GM12878 (cell line): ENCODE results near the gene MEIOB. TPM values are rescaled to one million over a fixed set of nuclear protein-coding genes. Genes with fewer than 3 reads are reported as not detected.

Source experiments
- ATAC-seq: fragments of 200-7000 bp; cut with Tn5 transposase; 3 replicates; pipeline ENCODE4 v1.9.1; 2020; ENCODE audit warnings: mild to moderate bottlenecking, moderate library complexity
- BruUV-seq: library from RNA; stranded (reverse); fragments of 400-500 nt; replicated peaks from 2 replicates; lab custom pipeline; 2021; lab: Mats Ljungman, UMichigan
- CTCF ChIA-PET: fragments of 300-600 bp; sonication (Branson Sonifier 250); formaldehyde crosslinking; extraction: SDS; loops from one replicate; lab custom pipeline; 2021; ENCODE audit warnings: inconsistent platforms; lab: Yijun Ruan, JAX
- POLR2A ChIA-PET: fragments of 350-600 bp; formaldehyde crosslinking; extraction: SDS; loops from one replicate; lab custom pipeline; 2021; ENCODE audit warnings: inconsistent platforms; lab: Charles Lee
- RAD21 ChIA-PET: fragments of 300-600 bp; sonication (Branson Sonifier 250); formaldehyde crosslinking; loops from one replicate; lab custom pipeline; 2023; ENCODE audit warnings: antibody characterized with exemption; ENCODE audit not compliant: unreplicated experiment; lab: Charles Lee
- SMC1A ChIA-PET: fragments of 300-600 bp; sonication (Branson Sonifier 250); formaldehyde crosslinking; loops from one replicate; lab custom pipeline; 2023; ENCODE audit not compliant: unreplicated experiment, uncharacterized antibody; lab: Charles Lee
- DNase-seq: peaks from one replicate; pipeline ENCODE4 v3.0.0-alpha.2; 2011; ENCODE audit warnings: low read depth, low spot score
- FAIRE-seq: peaks from 3 replicates; lab custom pipeline; 2011; peaks lifted over from hg19 to GRCh38; lab: Jason Lieb, UNC
- H2AFZ ChIP-seq: 2 replicates; pipeline ENCODE4 v1.6.0; 2011; ENCODE audit warnings: low read depth, low read length, control low read depth; ENCODE audit not compliant: control insufficient read depth
- H3K27ac ChIP-seq: 2 replicates; pipeline ENCODE4 v1.5.1; 2011; ENCODE audit warnings: control low read depth; ENCODE audit not compliant: control insufficient read depth, insufficient read depth
- H3K27me3 ChIP-seq, 2 experiments: replicated peaks in 1 of 2; 2 replicates each; pipeline versions ENCODE4 v1.6.0 to v1.6.1; 2011; ENCODE audit warnings: low read length in 1 of 2; ENCODE audit not compliant: control insufficient read depth in 2 of 2, insufficient read depth in 2 of 2
- H3K36me3 ChIP-seq, 2 experiments: 2 replicates each; pipeline ENCODE4 v1.5.1; 2011; ENCODE audit warnings: low read length in 1 of 2; ENCODE audit not compliant: control insufficient read depth in 2 of 2, insufficient read depth in 2 of 2
- H3K4me1 ChIP-seq: 2 replicates; pipeline ENCODE4 v1.6.1; 2011; ENCODE audit warnings: mild to moderate bottlenecking, low read length, moderate library complexity, mixed read lengths; ENCODE audit not compliant: control insufficient read depth, insufficient read depth
- H3K4me2 ChIP-seq: 2 replicates; pipeline ENCODE4 v1.6.0; 2011; ENCODE audit warnings: control low read depth; ENCODE audit not compliant: control insufficient read depth, insufficient read depth
- H3K4me3 ChIP-seq: fragments of 200-600 bp; sonication (generic); 2 replicates; pipeline ENCODE4 v1.5.1; 2016
- H3K79me2 ChIP-seq: 2 replicates; pipeline ENCODE4 v1.6.0; 2011; ENCODE audit warnings: low read length; ENCODE audit not compliant: control insufficient read depth, insufficient read depth
- H3K9ac ChIP-seq: 2 replicates; pipeline ENCODE4 v1.8.0; 2011; ENCODE audit warnings: low read length, control low read depth, mixed read lengths; ENCODE audit not compliant: control insufficient read depth, insufficient read depth
- H3K9me3 ChIP-seq: replicated peaks from 3 replicates; pipeline ENCODE4 v1.5.1; 2011; ENCODE audit warnings: mild to moderate bottlenecking, low read length; ENCODE audit not compliant: control insufficient read depth, insufficient read depth
- H4K20me1 ChIP-seq: 2 replicates; pipeline ENCODE4 v1.6.0; 2011; ENCODE audit not compliant: control insufficient read depth, insufficient read depth
- ATF3 ChIP-seq: IDR thresholded peaks from 2 replicates; pipeline ENCODE4 v1.6.1; 2011; ENCODE audit warnings: low read depth, mild to moderate bottlenecking, low read length, moderate library complexity, borderline replicate concordance; ENCODE audit errors: extremely low read depth
- ATF7 ChIP-seq: fragments of 450-650 bp; IDR thresholded peaks from 2 replicates; pipeline ENCODE4 v1.6.1; 2016; ENCODE audit warnings: low read depth, mild to moderate bottlenecking
- BRCA1 ChIP-seq: IDR thresholded peaks from 2 replicates; pipeline ENCODE4 v1.6.1; 2011; ENCODE audit warnings: low read depth, low read length, improper control_type of control experiment
- CBX5 ChIP-seq: sonication (generic); IDR thresholded peaks from 2 replicates; pipeline ENCODE4 v1.6.1; 2016; ENCODE audit warnings: low read depth, moderate library complexity, mild to moderate bottlenecking, inconsistent platforms
- CEBPB ChIP-seq, 2 experiments: fragments of 150-350 bp in 1 of 2; IDR thresholded peaks; 2 replicates each; pipeline ENCODE4 v1.6.1; 2012 to 2014; ENCODE audit warnings: low read depth in 2 of 2, low read length in 2 of 2, borderline replicate concordance in 1 of 2, inconsistent platforms in 1 of 2
- CEBPZ ChIP-seq: fragments of 150-350 bp; IDR thresholded peaks from 2 replicates; pipeline ENCODE4 v1.6.1; 2016; ENCODE audit warnings: low read depth, low read length
- CREB1 ChIP-seq: IDR thresholded peaks from 2 replicates; pipeline ENCODE4 v1.6.1; 2012; ENCODE audit warnings: low read depth, mild to moderate bottlenecking, inconsistent platforms
- EP300 ChIP-seq, 2 experiments: fragments of 150-350 bp in 1 of 2; IDR thresholded peaks; 2 replicates each; pipeline ENCODE4 v1.6.1; 2011 to 2012; ENCODE audit warnings: low read depth in 2 of 2, low read length in 2 of 2, borderline replicate concordance in 1 of 2, improper control_type of control experiment in 1 of 2, inconsistent platforms in 1 of 2; ENCODE audit not compliant: control insufficient read depth in 1 of 2
- JUND ChIP-seq: IDR thresholded peaks from 2 replicates; pipeline ENCODE4 v1.6.1; 2012; ENCODE audit warnings: low read depth, mild to moderate bottlenecking, low read length, improper control_type of control experiment, moderate library complexity
- NRF1 ChIP-seq: conservative IDR thresholded peaks from 2 replicates; pipeline ENCODE4 v1.6.1; 2011; ENCODE audit warnings: mild to moderate bottlenecking, low read depth, low read length, improper control_type of control experiment
- PAX8 ChIP-seq: fragments of 450-650 bp; IDR thresholded peaks from 2 replicates; pipeline ENCODE4 v1.6.1; 2017; ENCODE audit warnings: mild to moderate bottlenecking, moderate library complexity
- RAD51 ChIP-seq: fragments of 450-650 bp; IDR thresholded peaks from 2 replicates; pipeline ENCODE4 v1.6.1; 2016; ENCODE audit warnings: moderate library complexity, mild to moderate bottlenecking, inconsistent platforms
- RB1 ChIP-seq: fragments of 450-650 bp; formaldehyde crosslinking; IDR thresholded peaks from 2 replicates; pipeline ENCODE4 v1.6.1; 2017; ENCODE audit warnings: mild to moderate bottlenecking, borderline replicate concordance
- YY1 ChIP-seq: IDR thresholded peaks from 2 replicates; pipeline ENCODE4 v1.6.1; 2011; ENCODE audit warnings: low read depth, mild to moderate bottlenecking, low read length
- ZNF217 ChIP-seq: fragments of 450-650 bp; IDR thresholded peaks from 2 replicates; pipeline ENCODE4 v1.6.1; 2017; ENCODE audit warnings: antibody characterized with exemption, mild to moderate bottlenecking
- ZNF24 ChIP-seq: fragments of 450-650 bp; IDR thresholded peaks from 2 replicates; pipeline ENCODE4 v1.6.1; 2017; ENCODE audit warnings: antibody characterized with exemption, mild to moderate bottlenecking
- WGBS: methylation state at CpG from one replicate; pipeline ENCODE4 v1.1.6; 2016; ENCODE audit warnings: low lambda C conversion rate; ENCODE audit not compliant: insufficient replicate concordance, insufficient coverage; ENCODE audit errors: missing lambda C conversion rate; 5-methylcytosine and 5-hydroxymethylcytosine counted together
- in situ Hi-C: fragments of 300-500 bp; cut with MboI; formaldehyde crosslinking; loops from 9 replicates; pipeline ENCODE4 v1.14.3; 2018; ENCODE audit warnings: mixed read lengths
- intact Hi-C: fragments of 100-400 bp; cut with micrococcal nuclease; formaldehyde crosslinking; loops from one replicate; pipeline ENCODE4 v1.14.2; 2022; ENCODE audit not compliant: unreplicated experiment
- polyA plus RNA-seq, 11 experiments: library from polyadenylated mRNA; depleted of rRNA in 4 of 11; unstranded in 6 of 11; stranded (reverse) in 5 of 11; fragments of >200 nt; fragmentation: Nextera tagmentation in 4 of 11; fragmentation: Illumina TruSeq in 1 of 11; extraction: Ambion mirVana in 4 of 11; extraction: Trizol in 1 of 11; gene quantifications; 1 replicate in 1 of 11; 2 replicates in 10 of 11; pipeline versions ENCODE4 v1.2.1 to v1.2.3, GENCODE V29; 2011 to 2016; ENCODE audit warnings: inconsistent platforms in 2 of 11, missing spikeins in 2 of 11, low read depth in 1 of 11
- total RNA-seq, 4 experiments: library from RNA; depleted of rRNA in 3 of 4; stranded (reverse); fragments of >200 nt in 3 of 4; fragmentation: Illumina TruSeq in 1 of 4; extraction: Trizol in 1 of 4; gene quantifications; 2 replicates each; pipeline versions ENCODE4 v1.2.1 to v1.2.3, GENCODE V29; 2013 to 2021

The MEIOB gene
- total and polyA plus RNA-seq, 10 of the 15 experiments (the other 5 are each of a cell fraction or from before 2014, with no cell fraction given): 0.04 to 0.26 (median 0.09) TPM; not detected in 5

- TF ChIP-seq CEBPZ (no peak), ZNF217 (no peak), CEBPB (IDR thresholded peaks at IDR 0.05; ENCODE audit: borderline replicate concordance in 1 of 2, low read depth in 2 of 2, low read length in 2 of 2) (no peak)
These were observed 41.8 kb downstream of the MEIOB start (continued) for GRCh38 chr16:1830213-1830612.

GRCh38 chr16:1828645-1829410 is 43.1 kb downstream of the MEIOB start:
- RAD21 ChIA-PET: no interaction called here
- peak overlapping the region; percentile 39 for H3K4me2 ChIP-seq
- 55% methylated on average over 11 of the region's 11 CpGs for WGBS
- no peak for ATAC-seq
- in situ Hi-C loops (no loop called here), intact Hi-C loops (no loop called here)
- no peaks in the 10 kb centered on the region for H3K36me3 ChIP-seq
- no peaks in the 10 kb centered on the region for H4K20me1 ChIP-seq
- H3K9ac ChIP-seq: no peak overlapping the region
- H3K27me3 ChIP-seq: no peaks in the 10 kb centered on the region
- H3K4me3 ChIP-seq: peak overlapping the region; percentile 20; the same call in 1 of the 2 replicates
- no peaks in the 10 kb centered on the region for H3K9me3 ChIP-seq
- POLR2A ChIA-PET: interaction anchor here (2.4 kb wide), 1 partner anchor 46 kb away, joined by 8 read pairs; the partner anchor contains the start of genes NUBP2 and SPSB3
- CTCF ChIA-PET: no interaction called here
- H2AFZ ChIP-seq: no peak overlapping the region
- TF ChIP-seq CBX5: no peak
- no peak for TF ChIP-seq RB1
- TF ChIP-seq RAD51: no peak
- no peak for TF ChIP-seq ATF7
- TF ChIP-seq BRCA1: no peak
- TF ChIP-seq YY1: no peak
- no peak for TF ChIP-seq PAX8
- TF ChIP-seq ZNF24: no peak
- TF ChIP-seq JUND: no peak
- no peak for TF ChIP-seq NRF1
- TF ChIP-seq ATF3: no peak
- TF ChIP-seq EP300 (IDR thresholded peaks at IDR 0.05; ENCODE audit: borderline replicate concordance in 1 of 2, control insufficient read depth in 1 of 2, low read depth in 2 of 2, low read length in 2 of 2): no peak
- TF ChIP-seq CREB1: no peak
- DNase-seq: no peak
- no peak overlapping the region for H3K27ac ChIP-seq
- BruUV-seq: no TSS peak
- peaks cover 17% of the 10 kb centered on the region for H3K79me2 ChIP-seq
- peaks cover 4% of the 10 kb centered on the region; the same call in 1 of the 2 replicates for H3K4me1 ChIP-seq
- no peak for FAIRE-seq
- SMC1A ChIA-PET: no interaction called here
